Lower leg skin (tissue), 4 donors: ENCODE data around the gene RIOK1. TPM values are rescaled to one million over a fixed set of nuclear protein-coding genes. Genes with fewer than 3 reads are reported as not detected.

Experiments
- DNase-seq, 2 donors: peaks; one replicate each; pipeline ENCODE4 v3.0.0-alpha.2; 2019; ENCODE audit warnings: low spot score in 2 of 2
- H3K4me3 ChIP-seq: fragments of 200-600 bp; sonication (generic); 2 replicates; pipeline ENCODE4 v1.5.1; 2017; ENCODE audit warnings: mild to moderate bottlenecking, low read depth; ENCODE audit not compliant: poor library complexity, severe bottlenecking
- POLR2A ChIP-seq, 2 donors: fragments of 450-650 bp; IDR thresholded peaks; one replicate each; pipeline ENCODE4 v1.6.1; 2016 to 2017; ENCODE audit warnings: antibody characterized with exemption in 2 of 2, mild to moderate bottlenecking in 1 of 2, moderate library complexity in 1 of 2
- WGBS, 2 donors: methylation state at CpG; one replicate each; pipeline ENCODE4 v1.1.5; 2018; 5-methylcytosine and 5-hydroxymethylcytosine counted together
- intact Hi-C: fragments of 100-400 bp; cut with DNase I; formaldehyde crosslinking; loops from one replicate; pipeline ENCODE4 v1.15.0; 2023; ENCODE audit warnings: low total_unique reads
- total RNA-seq, 4 donors: library from RNA; depleted of rRNA; stranded (reverse); fragments of >200 nt; gene quantifications; one replicate each; pipeline ENCODE4 v1.1.0, GENCODE V29; 2016
- TF ChIP-seq, protein P1 (sequence below), 3 donors: fragments of 450-650 bp; IDR thresholded peaks; one replicate each; pipeline ENCODE4 v1.5.1; 2016; ENCODE audit warnings: antibody characterized with exemption in 3 of 3, mild to moderate bottlenecking in 3 of 3, moderate library complexity in 2 of 3

RIOK1 gene
- total RNA-seq, 4 donors from 2014 or later, result 13.1 to 17.5 (median 14.6) TPM

DNA sequence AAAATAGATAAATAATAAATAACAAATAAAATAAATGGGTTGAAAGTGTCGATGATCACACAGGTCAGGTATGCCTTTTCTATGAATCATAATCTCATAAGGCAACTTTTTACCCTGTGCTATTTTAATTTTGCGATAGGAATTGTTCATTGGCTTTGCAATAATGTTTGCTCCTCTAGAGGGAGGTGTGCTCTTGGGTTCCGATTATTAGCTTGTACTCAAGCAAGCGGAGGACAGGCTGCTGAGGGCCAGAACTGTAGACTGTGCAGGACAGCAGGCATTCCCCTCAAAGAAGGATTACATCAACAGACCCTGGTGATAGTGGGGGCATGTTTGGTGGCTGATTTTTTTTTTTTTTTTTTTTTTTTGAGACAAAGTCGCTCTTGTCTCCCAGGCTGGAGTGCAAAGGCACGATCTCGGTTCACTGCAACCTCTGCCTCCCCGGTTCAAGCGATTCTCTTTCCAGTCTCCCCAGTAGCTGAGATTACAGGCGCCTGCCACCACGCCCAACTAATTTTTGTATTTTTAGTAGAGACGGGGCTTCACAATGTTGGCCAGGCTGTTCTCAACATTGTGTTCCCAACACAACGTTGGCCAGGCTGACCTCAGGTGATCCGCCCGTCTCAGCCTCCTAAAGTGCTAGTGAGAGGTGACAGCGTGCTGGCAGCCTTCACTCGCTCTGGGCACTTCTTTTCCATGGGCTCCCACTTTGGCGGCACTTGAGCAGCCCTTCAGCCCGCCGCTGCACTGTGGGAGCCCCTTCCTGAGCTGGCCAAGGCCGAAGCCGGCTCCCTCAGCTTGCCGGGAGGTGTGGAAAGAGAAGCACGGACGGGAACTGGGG is 35.6 kb downstream of the RIOK1 start:
- intact Hi-C loops, result no loop called here
- WGBS, 2 donors, result 77 to 83% methylated on average over 24 to 25 of the region's 25 CpGs
- no peak for DNase-seq
- no peak overlapping the region for H3K4me3 ChIP-seq
- TF ChIP-seq POLR2A (IDR thresholded peaks at IDR 0.05), result no peak
- TF ChIP-seq, protein P1, sequence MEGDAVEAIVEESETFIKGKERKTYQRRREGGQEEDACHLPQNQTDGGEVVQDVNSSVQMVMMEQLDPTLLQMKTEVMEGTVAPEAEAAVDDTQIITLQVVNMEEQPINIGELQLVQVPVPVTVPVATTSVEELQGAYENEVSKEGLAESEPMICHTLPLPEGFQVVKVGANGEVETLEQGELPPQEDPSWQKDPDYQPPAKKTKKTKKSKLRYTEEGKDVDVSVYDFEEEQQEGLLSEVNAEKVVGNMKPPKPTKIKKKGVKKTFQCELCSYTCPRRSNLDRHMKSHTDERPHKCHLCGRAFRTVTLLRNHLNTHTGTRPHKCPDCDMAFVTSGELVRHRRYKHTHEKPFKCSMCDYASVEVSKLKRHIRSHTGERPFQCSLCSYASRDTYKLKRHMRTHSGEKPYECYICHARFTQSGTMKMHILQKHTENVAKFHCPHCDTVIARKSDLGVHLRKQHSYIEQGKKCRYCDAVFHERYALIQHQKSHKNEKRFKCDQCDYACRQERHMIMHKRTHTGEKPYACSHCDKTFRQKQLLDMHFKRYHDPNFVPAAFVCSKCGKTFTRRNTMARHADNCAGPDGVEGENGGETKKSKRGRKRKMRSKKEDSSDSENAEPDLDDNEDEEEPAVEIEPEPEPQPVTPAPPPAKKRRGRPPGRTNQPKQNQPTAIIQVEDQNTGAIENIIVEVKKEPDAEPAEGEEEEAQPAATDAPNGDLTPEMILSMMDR (IDR thresholded peaks at IDR 0.05), result no peak

DNA sequence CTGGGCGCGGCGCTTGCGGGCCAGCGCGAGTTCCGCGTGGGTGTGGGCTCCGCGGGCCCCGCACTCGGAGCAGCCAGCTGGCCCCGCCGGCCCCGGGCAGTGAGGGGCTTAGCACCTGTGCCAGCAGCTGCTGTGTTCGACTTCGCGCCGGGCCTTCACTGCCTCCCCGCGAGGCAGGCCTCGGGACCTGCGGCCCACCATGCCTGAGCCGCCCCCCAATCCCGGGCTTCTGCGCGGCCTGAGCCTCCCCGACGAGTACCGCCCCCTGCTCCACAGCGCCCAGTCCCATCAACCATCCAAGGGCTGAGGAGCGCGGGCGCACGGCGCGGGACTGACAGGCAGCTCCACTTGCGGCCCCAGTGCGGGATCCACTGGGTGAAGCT is 36.2 kb downstream of the RIOK1 start:
- no peak for TF ChIP-seq POLR2A (IDR thresholded peaks at IDR 0.05)
- TF ChIP-seq, protein P1 (IDR thresholded peaks at IDR 0.05), result no peak
- no peak for DNase-seq
- H3K4me3 ChIP-seq, result no peak overlapping the region
- WGBS, 2 donors, result 95 to 97% methylated on average over 39 of the region's 39 CpGs
- intact Hi-C loops, result no loop called here

DNA sequence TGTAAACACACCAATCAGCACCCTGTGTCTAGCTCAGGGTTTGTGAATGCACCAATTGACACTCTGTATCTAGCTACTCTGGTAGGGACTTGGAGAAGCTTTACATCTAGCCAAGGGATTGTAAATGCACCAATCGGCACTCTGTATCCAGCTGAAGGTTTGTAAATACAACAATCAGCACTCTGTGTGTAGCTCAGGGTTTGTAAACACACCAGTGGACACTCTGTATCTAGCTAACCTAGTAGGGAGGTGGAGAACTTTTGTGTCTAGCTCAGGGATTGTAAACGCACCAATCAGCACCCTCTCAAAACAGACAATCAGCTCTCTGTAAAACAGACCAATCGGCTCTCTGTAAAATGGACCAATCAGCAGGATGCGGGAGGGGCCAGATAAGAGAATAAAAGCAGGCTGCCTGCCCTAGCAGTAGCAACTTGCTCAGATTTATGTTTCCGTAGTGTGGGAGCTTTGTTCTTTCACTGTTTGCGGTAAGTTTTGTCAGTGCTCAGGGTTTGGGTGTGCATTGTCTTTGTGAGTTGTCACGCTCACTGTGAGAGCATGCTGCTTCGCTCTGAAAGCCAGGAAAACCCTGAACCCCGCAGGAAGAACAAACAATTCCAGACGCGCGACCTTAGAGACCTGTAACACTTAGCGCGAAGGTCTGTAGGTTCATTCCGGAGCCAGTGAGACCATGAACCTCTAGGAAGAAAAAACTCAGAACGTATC is 37.0 kb downstream of the RIOK1 start:
- H3K4me3 ChIP-seq, result no peak overlapping the region
- intact Hi-C loops, result no loop called here
- no peak for DNase-seq
- TF ChIP-seq, protein P1 (IDR thresholded peaks at IDR 0.05), result no peak
- no peak for TF ChIP-seq POLR2A (IDR thresholded peaks at IDR 0.05)
- WGBS, 2 donors, result 81 to 87% methylated on average over 16 of the region's 16 CpGs

DNA sequence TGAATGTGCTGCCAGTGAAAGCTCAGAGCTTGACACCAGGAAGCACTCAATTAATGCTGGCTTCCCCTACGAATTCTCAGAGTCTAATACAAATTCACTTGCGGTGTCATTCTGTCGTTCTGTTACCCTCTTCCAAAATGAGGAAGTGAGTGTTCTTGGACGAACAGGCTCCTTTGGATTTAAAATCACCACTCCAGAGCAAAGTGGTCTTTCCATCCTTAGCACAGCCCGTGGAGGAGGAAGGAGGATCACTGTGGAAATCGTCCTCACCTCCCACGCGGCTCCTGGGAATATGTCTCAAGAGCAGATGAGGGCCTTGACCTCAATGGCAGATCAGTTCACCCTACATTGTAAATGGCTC is 41.7 kb downstream of the RIOK1 start:
- TF ChIP-seq, protein P1 (IDR thresholded peaks at IDR 0.05), result no peak
- TF ChIP-seq POLR2A (IDR thresholded peaks at IDR 0.05), result no peak
- DNase-seq, result no peak
- WGBS, 2 donors, result 76 to 84% methylated on average over 8 of the region's 8 CpGs
- H3K4me3 ChIP-seq, result no peak overlapping the region
- intact Hi-C loops, result no loop called here

DNA sequence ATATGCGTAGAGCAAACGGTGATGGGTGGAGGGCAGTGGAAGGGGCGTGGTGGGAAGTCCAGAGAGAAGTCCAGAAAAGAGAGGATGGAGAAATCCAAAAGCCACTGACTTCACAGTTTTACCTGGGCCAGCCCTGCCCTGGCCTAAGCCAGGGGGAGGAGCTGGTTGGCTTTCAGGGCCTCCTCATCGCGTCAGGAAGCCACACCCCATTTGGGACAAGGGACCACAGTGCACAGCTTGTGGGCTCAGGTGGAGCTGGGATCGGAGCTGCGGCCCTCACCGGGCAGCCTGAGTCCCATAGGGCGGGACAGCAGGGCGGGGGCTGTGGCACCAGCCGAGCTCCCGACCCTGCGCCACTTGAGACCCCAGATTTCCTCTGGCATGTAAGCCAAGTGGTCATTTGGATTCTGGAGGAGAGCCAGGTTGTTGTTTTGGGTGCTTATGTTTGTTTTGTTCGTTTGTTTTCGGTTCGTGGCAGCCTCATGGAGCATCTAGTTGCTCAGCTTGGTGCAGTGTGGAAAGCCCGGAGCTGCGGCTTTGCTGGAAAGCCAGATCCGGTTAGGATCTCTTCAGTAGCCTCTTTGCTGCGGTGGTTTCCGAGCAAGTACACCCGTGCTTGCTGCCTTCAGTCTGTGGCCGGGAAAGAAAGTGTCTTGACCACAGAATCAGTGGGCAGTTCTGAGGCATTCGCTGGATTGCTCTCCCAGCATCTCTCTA is 42.2 kb downstream of the RIOK1 start:
- 73 to 78% methylated on average over 24 of the region's 24 CpGs for WGBS, 2 donors
- intact Hi-C loops, result no loop called here
- DNase-seq, result no peak
- no peak overlapping the region for H3K4me3 ChIP-seq
- TF ChIP-seq POLR2A (IDR thresholded peaks at IDR 0.05), result no peak
- TF ChIP-seq, protein P1 (IDR thresholded peaks at IDR 0.05), result no peak
